Vagina (tissue), 1 donor: ENCODE results near the gene SMDT1. TPM values are rescaled to one million over a fixed set of nuclear protein-coding genes. Genes with fewer than 3 reads are reported as not detected.

ENCODE experiments used
- small RNA-seq: library from RNA; depleted of rRNA; stranded (forward); fragments of <200 nt; gene quantifications from one replicate; pipeline ENCODE3, GENCODE V24; 2016
- total RNA-seq: library from RNA; depleted of rRNA; stranded (reverse); fragments of >200 nt; gene quantifications from one replicate; pipeline ENCODE4 v1.2.3, GENCODE V29; 2016

Gene SMDT1
- total RNA-seq, 1 donor from 2014 or later = 40.3 TPM

Small RNA genes lying within 50 kb of the gene (small RNA-seq; reads per million reads assigned to genes)
- not detected for gene SNORD13P1

Other genes starting within 250 kb of the SMDT1 start
- 98.0 TPM for gene SREBF2, start 246.6 kb upstream of the SMDT1 start, total RNA-seq
- not detected for gene SHISA8, start 164.6 kb upstream of the SMDT1 start, total RNA-seq
- gene TNFRSF13C, start 152.9 kb upstream of the SMDT1 start, total RNA-seq = not detected
- not detected for gene CENPM, start 132.5 kb upstream of the SMDT1 start, total RNA-seq
- gene SEPTIN3, start 110.3 kb upstream of the SMDT1 start, total RNA-seq = 1.5 TPM
- 2.0 TPM for gene WBP2NL, start 80.9 kb upstream of the SMDT1 start, total RNA-seq
- 28.2 TPM for gene NAGA, start 8.9 kb upstream of the SMDT1 start, total RNA-seq
- 14.2 TPM for gene PHETA2, start 5.5 kb upstream of the SMDT1 start, total RNA-seq
- 42.0 TPM for gene NDUFA6, start 11.1 kb downstream of the SMDT1 start, total RNA-seq
- 1.7 TPM for gene CYP2D6, start 51.1 kb downstream of the SMDT1 start, total RNA-seq
- 30.4 TPM for gene TCF20, start 191.0 kb downstream of the SMDT1 start, total RNA-seq